ENCODE measurements around the gene PTPN20. TPM values are rescaled to one million over a fixed set of nuclear protein-coding genes. Genes with fewer than 3 reads are reported as not detected.

The PTPN20 gene
- total RNA-seq, 1 experiment from 2014 or later, result not detected

DNA sequence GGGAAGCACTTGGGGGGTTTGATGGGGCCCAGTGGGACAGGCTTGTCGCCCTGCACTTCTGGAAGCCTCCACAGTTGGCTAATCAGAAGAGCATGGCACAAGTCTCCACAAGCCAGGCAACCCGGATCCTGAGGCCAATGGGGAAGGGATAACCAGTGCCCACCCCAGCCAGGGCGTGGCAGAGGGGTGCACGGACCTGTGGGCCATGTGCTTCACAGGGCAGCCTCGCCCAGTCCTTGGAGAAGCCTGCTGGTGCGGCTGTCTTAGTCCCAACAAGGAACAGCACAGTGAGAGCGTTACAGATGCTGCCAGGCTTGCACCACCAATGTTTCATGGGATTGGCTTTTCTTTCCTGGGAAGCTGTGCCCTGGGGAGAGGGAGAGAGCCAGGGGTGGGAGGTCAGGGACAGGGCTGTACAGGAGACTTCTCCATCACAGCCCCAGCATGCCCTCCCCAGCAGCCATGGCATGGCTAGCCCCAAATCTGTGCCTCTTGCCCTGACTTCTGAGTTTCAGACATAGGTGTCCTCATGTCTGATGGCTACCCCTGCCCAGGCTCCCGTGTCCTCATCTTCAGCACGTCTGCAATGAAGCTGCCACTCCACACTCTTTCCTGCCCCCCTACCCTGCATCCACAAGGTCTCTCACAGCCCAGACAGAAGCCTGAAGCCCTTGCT, 116.0 kb downstream of the PTPN20 start:
- H2BK20ac ChIP-seq (ENCODE audit: low read depth, low read length, poor library complexity, severe bottlenecking), result no peak overlapping the region
- H4K5ac ChIP-seq (ENCODE audit: insufficient read length, low read depth, low read length), result no peak overlapping the region
- H3K4me1 ChIP-seq (ENCODE audit: insufficient read depth, low read length), result no peaks in the 10 kb centered on the region
- H2BK12ac ChIP-seq (ENCODE audit: insufficient read length, low read depth, low read length), result no peak overlapping the region
- H3K23me2 ChIP-seq (ENCODE audit: insufficient read length, low read depth, low read length, poor library complexity, severe bottlenecking), result no peaks in the 10 kb centered on the region
- H3K27ac ChIP-seq (ENCODE audit: insufficient read length, low read depth, low read length), result no peak overlapping the region
- no peak overlapping the region for H4K91ac ChIP-seq (ENCODE audit: insufficient read length, low read depth, low read length)
- H3K18ac ChIP-seq (ENCODE audit: insufficient read length, low read depth, low read length), result no peak overlapping the region
- no peaks in the 10 kb centered on the region for H3K79me2 ChIP-seq (ENCODE audit: insufficient read depth, low read length)
- H2BK15ac ChIP-seq (ENCODE audit: low read depth, low read length), result no peak overlapping the region
- no peaks in the 10 kb centered on the region for H4K20me1 ChIP-seq (ENCODE audit: control insufficient read depth, insufficient read depth, insufficient read length)
- WGBS (ENCODE audit: extremely low coverage, insufficient read length, low lambda C conversion rate), result no CpG with 5 or more reads among the region's 9 CpGs
- no peak overlapping the region for H3K56ac ChIP-seq (ENCODE audit: insufficient read length, low read depth, low read length)
- H3T11ph ChIP-seq (ENCODE audit: low read length), result no peak overlapping the region
- H3K4me1 Mint-ChIP-seq, result peaks cover 8 to 10% of the 10 kb centered on the region in 2 experiments
- no peak overlapping the region for H2AK5ac ChIP-seq (ENCODE audit: insufficient read length, low read length)
- no peaks in the 10 kb centered on the region for H3K79me1 ChIP-seq (ENCODE audit: insufficient read depth, low read depth, low read length, poor library complexity, severe bottlenecking)
- no peak overlapping the region for H3K4me2 ChIP-seq (ENCODE audit: insufficient read depth, insufficient read length, low read length)
- H3K14ac ChIP-seq (ENCODE audit: insufficient read depth, low read length), result no peak overlapping the region
- peak; percentile 15 for DNase-seq
- H2AFZ ChIP-seq (ENCODE audit: low read length), result no peak overlapping the region
- H2BK5ac ChIP-seq (ENCODE audit: insufficient read length, low read length), result no peak overlapping the region
- H3K9me3 Mint-ChIP-seq, result no peaks in the 10 kb centered on the region; a peak in 2 of 5 replicates
- no peak for TF ChIP-seq CTCF (conservative IDR thresholded peaks at IDR 0.05)
- H3K27me3 ChIP-seq (ENCODE audit: insufficient read depth, low read length), result no peaks in the 10 kb centered on the region
- H3K9me3 ChIP-seq (ENCODE audit: control insufficient read depth, low read depth, low read length), result no peaks in the 10 kb centered on the region
- H3K4me3 Mint-ChIP-seq, result no peak overlapping the region
- H3K4ac ChIP-seq (ENCODE audit: low read depth, low read length), result no peak overlapping the region
- H3K9ac ChIP-seq (ENCODE audit: extremely low read depth, insufficient read length, low read length), result no peak overlapping the region
- no peak overlapping the region for H2BK120ac ChIP-seq (ENCODE audit: low read depth, low read length, poor library complexity, severe bottlenecking)
- no peak overlapping the region for H4K8ac ChIP-seq (replicated peaks; ENCODE audit: insufficient read length, low read depth, low read length)
- no peak overlapping the region; a peak in 2 of 7 replicates for H3K27ac Mint-ChIP-seq
- no peak overlapping the region for H3K23ac ChIP-seq (ENCODE audit: insufficient read length, low read depth, low read length)
- H3K36me3 Mint-ChIP-seq (ENCODE audit: insufficient read depth in 1 of 3, low read depth in 3 of 3), result no peaks in the 10 kb centered on the region
- peaks cover 1% of the 10 kb centered on the region; the same call in 1 of the 2 replicates for H3K27me3 Mint-ChIP-seq (ENCODE audit: low read depth)

Measured in H9 (cell line).